ENCODE measurements around the gene MACROD2.
"Not testable (repeated sequence)": the region's sequence is repeated elsewhere in the genome, so short reads cannot be mapped to it uniquely, and the experiment has no call there.

MACROD2 gene

DNA sequence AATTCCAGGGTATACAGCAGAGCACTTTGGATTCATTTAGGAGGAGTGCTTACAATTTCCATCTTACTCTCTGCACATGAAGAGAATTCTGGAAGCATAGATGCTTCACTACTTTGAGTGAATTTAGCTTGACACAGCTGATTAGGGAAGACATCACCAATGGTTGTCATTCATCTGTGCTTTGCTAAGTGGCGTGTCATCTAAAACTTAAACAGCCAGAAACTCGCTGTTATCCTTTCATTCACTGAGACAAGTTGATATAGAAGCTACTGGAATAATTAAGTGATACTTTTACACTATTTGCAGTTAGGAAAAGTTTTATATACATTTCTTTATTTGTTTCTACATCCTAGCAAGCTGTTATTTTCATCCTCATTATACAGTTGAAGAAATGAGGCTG, 977.4 kb downstream of the MACROD2 start:
- DNase-seq (ENCODE audit: low read depth), result no peak
- TF ChIP-seq, protein P1, sequence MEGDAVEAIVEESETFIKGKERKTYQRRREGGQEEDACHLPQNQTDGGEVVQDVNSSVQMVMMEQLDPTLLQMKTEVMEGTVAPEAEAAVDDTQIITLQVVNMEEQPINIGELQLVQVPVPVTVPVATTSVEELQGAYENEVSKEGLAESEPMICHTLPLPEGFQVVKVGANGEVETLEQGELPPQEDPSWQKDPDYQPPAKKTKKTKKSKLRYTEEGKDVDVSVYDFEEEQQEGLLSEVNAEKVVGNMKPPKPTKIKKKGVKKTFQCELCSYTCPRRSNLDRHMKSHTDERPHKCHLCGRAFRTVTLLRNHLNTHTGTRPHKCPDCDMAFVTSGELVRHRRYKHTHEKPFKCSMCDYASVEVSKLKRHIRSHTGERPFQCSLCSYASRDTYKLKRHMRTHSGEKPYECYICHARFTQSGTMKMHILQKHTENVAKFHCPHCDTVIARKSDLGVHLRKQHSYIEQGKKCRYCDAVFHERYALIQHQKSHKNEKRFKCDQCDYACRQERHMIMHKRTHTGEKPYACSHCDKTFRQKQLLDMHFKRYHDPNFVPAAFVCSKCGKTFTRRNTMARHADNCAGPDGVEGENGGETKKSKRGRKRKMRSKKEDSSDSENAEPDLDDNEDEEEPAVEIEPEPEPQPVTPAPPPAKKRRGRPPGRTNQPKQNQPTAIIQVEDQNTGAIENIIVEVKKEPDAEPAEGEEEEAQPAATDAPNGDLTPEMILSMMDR (conservative IDR thresholded peaks at IDR 0.05; ENCODE audit: low read length), result no peak

DNA sequence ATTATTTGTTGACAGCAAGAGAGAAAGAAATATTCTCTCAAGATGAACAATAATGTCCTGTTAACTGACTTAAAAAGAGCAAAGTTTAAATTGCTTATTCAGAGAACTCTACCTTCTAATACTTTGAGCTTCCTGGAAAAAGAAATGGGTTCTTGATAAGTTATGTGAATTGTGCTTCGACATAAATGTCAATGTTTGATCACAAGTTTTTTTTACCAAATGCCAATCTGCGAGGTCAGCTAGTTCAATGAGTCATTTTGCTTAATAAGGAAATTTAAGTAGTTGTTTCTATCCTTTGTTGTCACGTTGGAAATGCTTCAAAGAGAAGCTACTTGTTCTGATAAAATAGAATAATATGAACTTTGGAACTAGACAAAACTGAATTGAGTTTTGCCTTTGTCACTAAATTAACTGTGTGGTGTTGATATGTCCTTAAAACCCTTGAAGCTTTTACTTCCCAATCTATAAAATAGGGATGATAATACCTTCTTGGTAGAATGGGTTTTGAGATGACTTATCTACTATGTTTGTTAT, 984.2 kb downstream of the MACROD2 start:
- H3K4me3 ChIP-seq (ENCODE audit: low read length), result no peak overlapping the region
- DNase-seq (ENCODE audit: low read depth), result no peak
- TF ChIP-seq, protein P1 (conservative IDR thresholded peaks at IDR 0.05; ENCODE audit: low read length), result no peak

More for the DNA sequence above, 977.4 kb downstream of the MACROD2 start:
- H3K4me3 ChIP-seq (ENCODE audit: low read length), result no peak overlapping the region

DNA sequence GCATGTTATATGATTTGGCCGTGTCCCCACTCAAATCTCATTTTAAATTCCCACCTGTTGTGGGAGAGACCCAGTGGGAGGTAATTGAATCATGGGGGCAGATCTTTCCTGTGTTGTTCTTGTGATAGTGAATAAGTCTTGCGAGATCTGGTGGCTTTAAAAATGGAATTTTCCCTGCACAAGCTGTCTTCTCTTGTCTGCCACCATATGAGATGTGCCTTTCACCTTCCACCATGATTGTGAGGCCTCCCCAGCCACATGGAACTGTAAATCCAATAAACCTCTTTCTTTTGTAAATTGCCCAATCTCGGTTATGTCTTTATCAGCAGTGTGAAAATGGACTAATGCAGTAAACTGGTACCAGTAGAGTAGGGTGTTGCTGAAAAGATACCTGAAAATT, 986.2 kb downstream of the MACROD2 start:
- not testable (repeated sequence) for DNase-seq (ENCODE audit: low read depth)

DNA sequence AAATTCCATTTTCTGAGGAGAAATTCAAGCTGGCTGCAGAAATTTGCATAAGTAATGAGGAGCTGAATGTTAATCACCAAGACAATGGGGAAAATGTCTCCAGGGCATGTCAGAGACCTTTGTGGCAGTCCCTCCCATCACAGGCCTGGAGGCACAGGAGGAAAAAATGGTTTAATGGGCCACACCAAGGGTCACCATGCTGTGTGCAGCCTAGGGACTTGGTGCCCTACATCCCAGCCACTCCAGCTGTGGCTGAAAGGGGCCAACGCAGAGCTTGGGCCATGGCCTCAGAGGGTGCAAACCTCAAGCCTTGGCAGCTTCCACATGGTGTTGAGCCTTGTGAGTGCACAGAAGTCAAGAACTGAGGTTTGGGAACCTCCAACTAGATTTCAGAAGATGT, 987.0 kb downstream of the MACROD2 start:
- H3K4me3 ChIP-seq (ENCODE audit: low read length); DNase-seq (ENCODE audit: low read depth): not testable (repeated sequence)

More for the DNA sequence above, 986.2 kb downstream of the MACROD2 start:
- H3K4me3 ChIP-seq (ENCODE audit: low read length), result not testable (repeated sequence)

DNA sequence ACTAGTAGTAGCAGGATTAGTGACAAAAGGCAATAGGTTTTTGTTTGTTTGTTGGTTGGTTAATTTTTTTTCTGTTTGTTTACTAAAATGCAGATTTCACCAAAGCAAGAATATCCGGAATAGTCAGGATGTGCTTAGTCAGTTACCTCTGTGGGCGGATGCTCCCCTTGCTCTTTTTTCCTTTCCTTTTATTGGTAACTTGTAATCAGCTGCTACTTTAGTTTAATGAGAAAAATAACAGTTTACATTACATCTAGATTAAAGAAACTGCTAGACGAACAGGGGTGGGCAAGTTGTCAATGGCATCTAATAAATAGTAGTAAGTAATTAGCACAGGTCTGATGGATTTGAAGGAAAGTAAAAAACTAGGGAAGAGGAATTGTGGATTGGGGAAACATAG, 989.0 kb downstream of the MACROD2 start:
- no peak for DNase-seq (ENCODE audit: low read depth)
- no peak overlapping the region for H3K4me3 ChIP-seq (ENCODE audit: low read length)
- TF ChIP-seq, protein P1 (conservative IDR thresholded peaks at IDR 0.05; ENCODE audit: low read length), result no peak

DNA sequence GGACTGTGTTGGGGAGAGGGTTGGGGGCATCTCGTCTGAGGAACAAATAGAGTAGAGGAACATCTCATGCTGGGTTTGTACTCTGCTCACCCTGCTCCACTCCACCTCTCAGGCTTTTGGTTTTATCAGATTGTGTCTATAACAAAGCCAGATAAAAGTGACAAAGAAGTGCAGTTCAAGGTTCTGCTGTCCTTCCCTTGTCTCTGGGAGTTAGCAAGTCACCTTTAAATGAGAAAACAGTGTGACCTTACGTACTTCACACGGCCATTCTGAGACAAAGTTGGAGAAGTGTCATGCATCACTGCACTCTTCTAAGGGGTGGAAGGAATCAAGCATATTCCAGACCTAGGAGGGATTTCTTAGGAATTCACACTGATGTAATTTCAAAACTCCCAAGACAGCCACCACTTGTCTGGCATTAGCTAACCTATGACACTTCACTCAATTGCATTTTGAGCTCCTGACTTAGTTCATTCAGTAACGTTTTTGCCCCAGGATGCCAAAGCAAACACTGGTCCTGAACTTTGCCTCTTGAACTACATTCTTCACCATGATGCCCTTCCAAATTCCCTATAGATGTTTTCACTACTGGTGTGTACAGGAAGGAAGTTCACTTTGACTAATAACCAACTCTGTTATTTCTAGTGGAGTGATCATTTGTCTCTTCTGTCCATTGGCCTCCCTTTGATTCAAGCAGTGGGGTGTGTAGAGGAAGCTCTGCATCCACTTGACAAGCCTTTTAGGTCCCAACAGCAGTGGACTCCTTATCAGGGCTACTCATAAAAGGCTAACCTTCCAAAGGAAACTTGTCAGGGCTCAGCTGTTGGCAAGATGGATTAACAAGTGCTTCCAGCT, 989.7 kb downstream of the MACROD2 start:
- TF ChIP-seq, protein P1 (conservative IDR thresholded peaks at IDR 0.05; ENCODE audit: low read length), result no peak
- no peak overlapping the region for H3K4me3 ChIP-seq (ENCODE audit: low read length)
- no peak for DNase-seq (ENCODE audit: low read depth)

DNA sequence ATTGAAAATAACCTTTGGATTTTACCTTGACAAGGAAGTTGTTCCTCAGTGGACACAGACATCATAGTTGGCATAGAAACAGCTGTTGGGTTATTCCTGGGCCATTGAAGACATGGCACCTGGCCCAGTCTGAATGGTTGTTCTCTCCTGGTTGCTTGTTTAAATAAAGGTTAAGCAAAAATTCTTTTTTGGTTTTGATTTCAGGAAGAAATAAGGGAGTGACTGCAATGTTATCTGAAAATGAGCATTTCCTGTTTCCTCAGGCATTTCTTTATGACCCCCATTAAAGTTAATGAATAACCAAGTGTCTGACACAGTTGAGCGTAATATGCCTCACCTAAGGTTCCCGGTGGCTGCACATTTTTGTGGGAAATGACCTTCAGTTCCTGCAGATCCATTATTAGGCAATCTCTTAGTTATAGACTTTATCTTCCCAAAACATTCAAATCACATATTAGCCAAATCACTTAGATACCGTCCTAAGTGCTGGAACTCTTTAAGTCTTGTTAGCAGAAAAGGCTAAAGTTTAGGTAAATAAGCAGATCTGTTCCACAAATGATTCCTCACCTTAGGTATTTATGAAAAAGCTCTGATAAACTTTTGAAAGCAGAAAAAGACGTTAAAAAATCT, 990.8 kb downstream of the MACROD2 start:
- TF ChIP-seq, protein P1 (conservative IDR thresholded peaks at IDR 0.05; ENCODE audit: low read length), result no peak
- H3K4me3 ChIP-seq (ENCODE audit: low read length), result no peak overlapping the region
- DNase-seq (ENCODE audit: low read depth), result no peak

DNA sequence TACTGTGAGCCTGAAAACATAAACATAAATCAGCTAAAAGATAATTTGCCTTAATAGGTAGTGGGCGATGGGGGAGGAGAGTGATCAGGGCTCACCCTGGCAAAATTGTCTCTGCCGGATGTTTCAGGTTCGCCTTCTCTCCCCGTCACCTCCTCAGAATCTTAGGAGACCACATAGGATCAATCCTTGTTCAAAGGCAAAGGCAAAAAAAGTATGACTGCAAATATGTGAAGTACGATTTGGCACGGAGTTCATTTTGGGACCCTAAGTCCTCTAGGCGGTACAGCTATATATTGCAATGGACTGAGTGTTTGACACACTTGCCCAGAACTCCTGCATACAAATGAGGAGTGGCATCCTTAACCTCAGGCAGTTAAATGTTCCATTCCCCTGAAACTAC, 991.3 kb downstream of the MACROD2 start:
- no peak for DNase-seq (ENCODE audit: low read depth)
- TF ChIP-seq, protein P1 (conservative IDR thresholded peaks at IDR 0.05; ENCODE audit: low read length), result no peak
- H3K4me3 ChIP-seq (ENCODE audit: low read length), result no peak overlapping the region
